IMR-90 (cell line): ENCODE measurements around the gene TRPM3. TPM values are rescaled to one million over a fixed set of nuclear protein-coding genes. Genes with fewer than 3 reads are reported as not detected.

ENCODE experiments used
- ATAC-seq: fragments of 200-7000 bp; cut with Tn5 transposase; 2 replicates; pipeline ENCODE4 v1.9.1; 2020; ENCODE audit warnings: low read depth, mild to moderate bottlenecking, moderate library complexity
- BruUV-seq: library from RNA; stranded (reverse); fragments of 400-500 nt; replicated peaks from 2 replicates; lab custom pipeline; 2021; lab: Mats Ljungman, UMichigan
- CTCF ChIA-PET: fragments of 300-600 bp; formaldehyde crosslinking; extraction: SDS; loops from one replicate; lab custom pipeline; 2021; ENCODE audit warnings: antibody characterized with exemption; lab: Yijun Ruan, JAX
- POLR2A ChIA-PET: fragments of 300-600 bp; sonication (Branson Sonifier 250); formaldehyde crosslinking; loops from one replicate; lab custom pipeline; 2022; ENCODE audit warnings: antibody characterized with exemption; ENCODE audit not compliant: unreplicated experiment; lab: Charles Lee
- DNase-seq: peaks from one replicate; pipeline ENCODE4 v3.0.0; 2013
- H2AFZ ChIP-seq: replicated peaks from 2 replicates; pipeline ENCODE3; 2013; ENCODE audit warnings: low read length, mild to moderate bottlenecking; ENCODE audit not compliant: poor library complexity
- H2AK5ac ChIP-seq: 2 replicates; pipeline ENCODE4 v1.6.1; 2013; ENCODE audit warnings: low read depth, low read length, inconsistent platforms
- H2AK9ac ChIP-seq: replicated peaks from 2 replicates; pipeline ENCODE3; 2013; ENCODE audit warnings: mild to moderate bottlenecking, low read depth, low read length, moderate library complexity; ENCODE audit not compliant: poor library complexity
- H2BK120ac ChIP-seq: 2 replicates; pipeline ENCODE4 v1.6.1; 2013; ENCODE audit warnings: low read depth, low read length, inconsistent platforms
- H2BK15ac ChIP-seq: 3 replicates; pipeline ENCODE4 v1.6.1; 2013; ENCODE audit warnings: low read depth, low read length, inconsistent platforms
- H2BK20ac ChIP-seq: 2 replicates; pipeline ENCODE4 v1.6.1; 2013; ENCODE audit warnings: low read depth, mild to moderate bottlenecking, inconsistent platforms, low read length, moderate library complexity
- H2BK5ac ChIP-seq: 2 replicates; pipeline ENCODE4 v1.6.1; 2013; ENCODE audit warnings: mild to moderate bottlenecking, low read depth, low read length, inconsistent platforms; ENCODE audit not compliant: poor library complexity, severe bottlenecking
- H3K14ac ChIP-seq: replicated peaks from 2 replicates; pipeline ENCODE4 v1.6.1; 2013; ENCODE audit warnings: low read depth, low read length, inconsistent platforms
- H3K18ac ChIP-seq: 2 replicates; pipeline ENCODE4 v1.6.1; 2013; ENCODE audit warnings: low read depth, low read length, control low read depth
- H3K23ac ChIP-seq: 2 replicates; pipeline ENCODE4 v1.6.1; 2013; ENCODE audit warnings: low read depth, low read length, inconsistent platforms
- H3K27ac ChIP-seq: 2 replicates; pipeline ENCODE4 v1.5.1; 2013; ENCODE audit warnings: mild to moderate bottlenecking, control low read depth, low read length; ENCODE audit not compliant: insufficient read depth
- H3K27me3 ChIP-seq: 2 replicates; pipeline ENCODE4 v1.6.1; 2013; ENCODE audit warnings: low read length; ENCODE audit not compliant: control insufficient read depth, insufficient read depth
- H3K36me3 ChIP-seq: 2 replicates; pipeline ENCODE4 v1.6.1; 2013; ENCODE audit warnings: low read length, mixed read lengths; ENCODE audit not compliant: control insufficient read depth, insufficient read depth
- H3K4ac ChIP-seq: 2 replicates; pipeline ENCODE4 v1.6.1; 2013; ENCODE audit warnings: low read depth, low read length, inconsistent platforms
- H3K4me1 ChIP-seq: 2 replicates; pipeline ENCODE4 v1.6.1; 2013; ENCODE audit warnings: low read length, mixed read lengths; ENCODE audit not compliant: control insufficient read depth, insufficient read depth
- H3K4me2 ChIP-seq: 2 replicates; pipeline ENCODE4 v1.6.1; 2013; ENCODE audit warnings: low read depth, mild to moderate bottlenecking, control low read depth, low read length, moderate library complexity
- H3K4me3 ChIP-seq: 2 replicates; pipeline ENCODE4 v1.5.1; 2013; ENCODE audit warnings: low read depth, mild to moderate bottlenecking, control low read depth, low read length, moderate library complexity; ENCODE audit not compliant: insufficient read depth
- H3K56ac ChIP-seq: 2 replicates; pipeline ENCODE4 v1.6.1; 2013; ENCODE audit warnings: low read length, inconsistent platforms; ENCODE audit not compliant: insufficient read depth; ENCODE audit errors: extremely low read depth
- H3K79me1 ChIP-seq, 2 experiments: 2 replicates each; pipeline ENCODE4 v1.6.1; 2013; ENCODE audit warnings: low read length in 2 of 2, inconsistent platforms in 1 of 2, low read depth in 1 of 2
- H3K9ac ChIP-seq: 2 replicates; pipeline ENCODE4 v1.6.1; 2013; ENCODE audit warnings: low read depth, low read length, control low read depth
- H3K9me1 ChIP-seq: 2 replicates; pipeline ENCODE4 v1.6.1; 2013; ENCODE audit warnings: low read length, inconsistent platforms; ENCODE audit not compliant: insufficient read depth
- H3K9me3 ChIP-seq: 2 replicates; pipeline ENCODE4 v1.6.1; 2013; ENCODE audit warnings: low read length; ENCODE audit not compliant: control insufficient read depth, insufficient read depth
- H4K20me1 ChIP-seq: 2 replicates; pipeline ENCODE4 v1.6.1; 2013; ENCODE audit warnings: low read length, inconsistent platforms; ENCODE audit not compliant: insufficient read depth
- H4K5ac ChIP-seq: 2 replicates; pipeline ENCODE4 v1.6.1; 2013; ENCODE audit warnings: mild to moderate bottlenecking, low read depth, low read length, control low read depth
- H4K8ac ChIP-seq, 2 experiments: 2 replicates each; pipeline ENCODE4 v1.6.1; 2013; ENCODE audit warnings: low read depth in 2 of 2, low read length in 2 of 2, control low read depth in 1 of 2, inconsistent platforms in 1 of 2
- H4K91ac ChIP-seq: 2 replicates; pipeline ENCODE4 v1.6.1; 2013; ENCODE audit warnings: low read depth, low read length, inconsistent platforms; ENCODE audit not compliant: insufficient read depth
- BHLHE40 ChIP-seq: fragments of 150-350 bp; IDR thresholded peaks from 2 replicates; pipeline ENCODE4 v1.6.1; 2016; ENCODE audit warnings: mild to moderate bottlenecking, low read depth, low read length
- CEBPB ChIP-seq: IDR thresholded peaks from 2 replicates; pipeline ENCODE4 v1.6.1; 2012; ENCODE audit warnings: low read depth, low read length, improper control_type of control experiment
- CHD1 ChIP-seq: IDR thresholded peaks from 2 replicates; pipeline ENCODE4 v1.6.1; 2012; ENCODE audit warnings: low read depth, low read length, improper control_type of control experiment
- CTCF ChIP-seq: conservative IDR thresholded peaks from 2 replicates; pipeline ENCODE4 v1.5.1; 2012; ENCODE audit warnings: mild to moderate bottlenecking, low read depth, low read length, improper control_type of control experiment
- FOS ChIP-seq: fragments of 150-350 bp; IDR thresholded peaks from 2 replicates; pipeline ENCODE4 v1.6.1; 2016; ENCODE audit warnings: low read depth, low read length
- MAFK ChIP-seq: IDR thresholded peaks from 2 replicates; pipeline ENCODE4 v1.6.1; 2012; ENCODE audit warnings: low read depth, low read length, improper control_type of control experiment
- MAZ ChIP-seq: IDR thresholded peaks from 2 replicates; pipeline ENCODE4 v1.6.1; 2012; ENCODE audit warnings: low read depth, mild to moderate bottlenecking, low read length, improper control_type of control experiment, moderate library complexity, borderline replicate concordance
- MXI1 ChIP-seq: IDR thresholded peaks from 2 replicates; pipeline ENCODE4 v1.6.1; 2012; ENCODE audit warnings: low read depth, mild to moderate bottlenecking, low read length, moderate library complexity, borderline replicate concordance
- NFE2L2 ChIP-seq: fragments of 150-350 bp; IDR thresholded peaks from 2 replicates; pipeline ENCODE4 v1.6.1; 2016; ENCODE audit warnings: low read depth, mild to moderate bottlenecking, low read length
- POLR2A ChIP-seq: IDR thresholded peaks from 2 replicates; pipeline ENCODE4 v1.6.1; 2012; ENCODE audit warnings: mild to moderate bottlenecking, low read depth, low read length
- RAD21 ChIP-seq: IDR thresholded peaks from 2 replicates; pipeline ENCODE4 v1.6.1; 2012; ENCODE audit warnings: low read length, improper control_type of control experiment
- RCOR1 ChIP-seq: IDR thresholded peaks from 2 replicates; pipeline ENCODE4 v1.6.1; 2012; ENCODE audit warnings: mild to moderate bottlenecking, low read length, improper control_type of control experiment; ENCODE audit not compliant: insufficient replicate concordance
- RFX5 ChIP-seq: IDR thresholded peaks from 2 replicates; pipeline ENCODE4 v1.8.0; 2012; ENCODE audit warnings: low read depth, mild to moderate bottlenecking, low read length, moderate library complexity
- SMC3 ChIP-seq: fragments of 150-350 bp; IDR thresholded peaks from 2 replicates; pipeline ENCODE4 v1.6.1; 2016; ENCODE audit warnings: low read depth, mild to moderate bottlenecking, antibody characterized with exemption, low read length, moderate library complexity
- USF2 ChIP-seq: fragments of 150-350 bp; IDR thresholded peaks from 2 replicates; pipeline ENCODE4 v1.6.1; 2017; ENCODE audit warnings: mild to moderate bottlenecking, antibody characterized with exemption, low read length, low read depth
- WGBS, 2 experiments: methylation state at CpG; one replicate each; pipeline versions ENCODE4 v1.1.5 to v1.1.7; 2013; ENCODE audit warnings: missing lambda C conversion rate in 2 of 2; ENCODE audit not compliant: insufficient read length in 1 of 2; ENCODE audit errors: extremely low coverage in 2 of 2; 5-methylcytosine and 5-hydroxymethylcytosine counted together
- dilution Hi-C: fragments of 300-500 bp; cut with HindIII; formaldehyde crosslinking; loops from one replicate; pipeline ENCODE4 v1.14.3; 2018; ENCODE audit warnings: low sequenced_read_pairs; ENCODE audit not compliant: unreplicated experiment
- in situ Hi-C: fragments of 300-500 bp; cut with MboI; formaldehyde crosslinking; loops from 3 replicates; pipeline ENCODE4 v1.14.3; 2019; ENCODE audit warnings: low sequenced_read_pairs, inconsistent platforms, mixed read lengths
- intact Hi-C: fragments of 100-400 bp; cut with micrococcal nuclease; formaldehyde crosslinking; loops from 2 replicates; pipeline ENCODE4 v1.10.0; 2022
- polyA plus RNA-seq, 3 experiments: library from polyadenylated mRNA; depleted of rRNA; stranded (reverse); fragments of >200 nt; gene quantifications; 2 replicates each; pipeline ENCODE4 v1.2.3, GENCODE V29; 2012; ENCODE audit warnings: low replicate concordance in 1 of 3
- total RNA-seq: library from RNA; depleted of rRNA; stranded (reverse); fragments of >200 nt; gene quantifications from 2 replicates; pipeline ENCODE4 v1.2.3, GENCODE V29; 2012
- TF ChIP-seq, protein P1 (sequence below): fragments of 150-350 bp; IDR thresholded peaks from 2 replicates; pipeline ENCODE4 v1.6.1; 2016; ENCODE audit warnings: low read depth, mild to moderate bottlenecking, low read length, moderate library complexity, borderline replicate concordance

TRPM3 gene
- total and polyA plus RNA-seq, 2 of the 4 experiments (the other 2 are of a cell fraction), result not detected

DNA sequence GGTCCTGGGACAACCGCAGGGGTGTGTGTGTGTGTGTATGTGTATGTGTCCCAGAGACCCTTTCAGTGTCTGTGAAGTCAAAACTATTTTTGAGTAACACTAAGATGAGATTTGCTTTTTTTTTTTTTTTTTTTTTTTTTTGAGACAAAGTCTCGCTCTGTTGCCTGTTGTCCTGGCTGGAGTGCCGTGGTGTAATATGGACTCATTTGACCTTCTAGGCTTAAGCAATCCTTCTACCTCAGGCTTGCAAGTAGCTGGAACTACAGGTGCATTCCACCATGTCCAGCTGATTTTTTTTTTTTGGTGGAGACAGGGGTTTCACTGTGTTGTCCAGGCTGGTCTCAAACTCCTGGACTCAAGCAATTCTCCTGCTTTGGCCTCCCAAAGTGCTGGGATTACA, 609.6 kb downstream of the TRPM3 start:
- ChIA-PET CTCF (no interaction called here), POLR2A (no interaction called here)

More for the DNA sequence above, 609.6 kb downstream of the TRPM3 start:
- Histone ChIP-seq H3K27ac (no peak overlapping the region), H2AK5ac (no peak overlapping the region), H3K4ac (no peak overlapping the region), H2BK5ac (no peak overlapping the region), H3K56ac (no peak overlapping the region), H4K20me1 (no peaks in the 10 kb centered on the region), H3K79me1 (no peaks in the 10 kb centered on the region), H2AFZ (no peak overlapping the region), H3K27me3 (no peaks in the 10 kb centered on the region), H3K4me2 (no peak overlapping the region), H3K9me3 (no peaks in the 10 kb centered on the region), H3K4me3 (no peak overlapping the region), H3K9me1 (no peaks in the 10 kb centered on the region), H3K4me1 (no peaks in the 10 kb centered on the region), H3K36me3 (no peaks in the 10 kb centered on the region), H2BK15ac (no peak overlapping the region), H4K91ac (no peak overlapping the region), H4K5ac (no peak overlapping the region), H2AK9ac (no peak overlapping the region), H2BK20ac (no peak overlapping the region), H3K18ac (no peak overlapping the region), H3K9ac (no peak overlapping the region), H3K23ac (no peak overlapping the region), H2BK120ac (no peak overlapping the region), H3K14ac (no peak overlapping the region), H4K8ac (no peak overlapping the region)
- intact Hi-C loops (no loop called here), in situ Hi-C loops (no loop called here), dilution Hi-C loops (no loop called here)
- no CpG with 5 or more reads among the region's 3 CpGs for WGBS, 2 experiments
- no peak for ATAC-seq
- DNase-seq, result no peak
- no TSS peak for BruUV-seq
- TF ChIP-seq MAZ, result no peak
- TF ChIP-seq MAFK, result no peak
- no peak for TF ChIP-seq BHLHE40
- TF ChIP-seq SMC3, result no peak
- no peak for TF ChIP-seq POLR2A
- TF ChIP-seq USF2, result no peak
- TF ChIP-seq MXI1, result no peak
- TF ChIP-seq, protein P1, sequence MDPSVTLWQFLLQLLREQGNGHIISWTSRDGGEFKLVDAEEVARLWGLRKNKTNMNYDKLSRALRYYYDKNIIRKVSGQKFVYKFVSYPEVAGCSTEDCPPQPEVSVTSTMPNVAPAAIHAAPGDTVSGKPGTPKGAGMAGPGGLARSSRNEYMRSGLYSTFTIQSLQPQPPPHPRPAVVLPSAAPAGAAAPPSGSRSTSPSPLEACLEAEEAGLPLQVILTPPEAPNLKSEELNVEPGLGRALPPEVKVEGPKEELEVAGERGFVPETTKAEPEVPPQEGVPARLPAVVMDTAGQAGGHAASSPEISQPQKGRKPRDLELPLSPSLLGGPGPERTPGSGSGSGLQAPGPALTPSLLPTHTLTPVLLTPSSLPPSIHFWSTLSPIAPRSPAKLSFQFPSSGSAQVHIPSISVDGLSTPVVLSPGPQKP, result no peak
- no peak for TF ChIP-seq FOS
- no peak for TF ChIP-seq RFX5
- TF ChIP-seq CTCF, result no peak
- TF ChIP-seq RAD21, result no peak
- TF ChIP-seq NFE2L2, result no peak
- TF ChIP-seq CHD1, result no peak
- TF ChIP-seq RCOR1, result no peak
- no peak for TF ChIP-seq CEBPB
